Measurements from ENCODE around the gene CTSS.

Gene CTSS

GRCh38 chr1:150696995-150697927 lies 68.3 kb downstream of the CTSS start, which contains the start of gene GOLPH3L:
GOLPH3L (minus strand) TSS chr1:150697154; CDS start chr1:150694838, 2,316 bp downstream.
- peak; percentile 99 for DNase-seq (ENCODE audit: low read depth)

- peak; percentile 5 for DNase-seq (ENCODE audit: low read depth)
Measured at GRCh38 chr1:150696590-150696989, 69.0 kb downstream of the CTSS start.

- DNase-seq (ENCODE audit: low read depth): peak; percentile 2
Measured at GRCh38 chr1:150696162-150696561, 69.4 kb downstream of the CTSS start.

GRCh38 chr1:150695561-150695960 lies 70.0 kb downstream of the CTSS start:
- peak; percentile 40 for DNase-seq (ENCODE audit: low read depth)

GRCh38 chr1:150692720-150693119 lies 72.9 kb downstream of the CTSS start:
- peak; percentile 43 for DNase-seq (ENCODE audit: low read depth)

- no peak for DNase-seq (ENCODE audit: low read depth)
Measured at GRCh38 chr1:150688763-150689162, 76.8 kb downstream of the CTSS start.

GRCh38 chr1:150686275-150686674 lies 79.3 kb downstream of the CTSS start:
- no peak for DNase-seq (ENCODE audit: low read depth)

- DNase-seq (ENCODE audit: low read depth): no peak
Measured at GRCh38 chr1:150683914-150684313, 81.7 kb downstream of the CTSS start.
